GM12878 (cell line): ENCODE data around the gene MYOC. TPM values are rescaled to one million over a fixed set of nuclear protein-coding genes. Genes with fewer than 3 reads are reported as not detected.

ENCODE experiments used
- HDAC6 ChIP-seq: fragments of 200-600 bp; sonication (generic); IDR thresholded peaks from one replicate; pipeline ENCODE4 v1.8.0; 2017; ENCODE audit warnings: antibody characterized with exemption; ENCODE audit not compliant: unreplicated experiment
- RFX5 ChIP-seq: IDR thresholded peaks from 2 replicates; pipeline ENCODE4 v1.6.1; 2011; ENCODE audit warnings: low read depth, low read length, improper control_type of control experiment
- SPI1 ChIP-seq: IDR thresholded peaks from 2 replicates; pipeline ENCODE4 v1.6.1; 2011; ENCODE audit warnings: low read depth, mild to moderate bottlenecking, low read length, moderate library complexity, borderline replicate concordance; ENCODE audit not compliant: insufficient read depth
- polyA plus RNA-seq, 11 experiments: library from polyadenylated mRNA; depleted of rRNA in 4 of 11; unstranded in 6 of 11; stranded (reverse) in 5 of 11; fragments of >200 nt; fragmentation: Nextera tagmentation in 4 of 11; fragmentation: Illumina TruSeq in 1 of 11; extraction: Ambion mirVana in 4 of 11; extraction: Trizol in 1 of 11; gene quantifications; 1 replicate in 1 of 11; 2 replicates in 10 of 11; pipeline versions ENCODE4 v1.2.1 to v1.2.3, GENCODE V29; 2011 to 2016; ENCODE audit warnings: inconsistent platforms in 2 of 11, missing spikeins in 2 of 11, low read depth in 1 of 11
- total RNA-seq, 4 experiments: library from RNA; depleted of rRNA in 3 of 4; stranded (reverse); fragments of >200 nt in 3 of 4; fragmentation: Illumina TruSeq in 1 of 4; extraction: Trizol in 1 of 4; gene quantifications; 2 replicates each; pipeline versions ENCODE4 v1.2.1 to v1.2.3, GENCODE V29; 2013 to 2021
- TF ChIP-seq, protein P1 (sequence below), 3 experiments: IDR thresholded peaks in 2 of 3; conservative IDR thresholded peaks in 1 of 3; 2 replicates each; pipeline ENCODE4 v1.5.1; 2011; ENCODE audit warnings: low read depth in 3 of 3, low read length in 3 of 3, mild to moderate bottlenecking in 3 of 3, control low read depth in 2 of 3, moderate library complexity in 2 of 3, inconsistent platforms in 1 of 3, mixed read lengths in 1 of 3; ENCODE audit not compliant: control insufficient read depth in 2 of 3, insufficient read depth in 1 of 3; ENCODE audit errors: extremely low read depth in 1 of 3
- TF ChIP-seq, protein P2 (sequence below): fragments of 450-650 bp; IDR thresholded peaks from 2 replicates; pipeline ENCODE4 v1.6.1; 2018; ENCODE audit warnings: borderline replicate concordance, mild to moderate bottlenecking; ENCODE audit not compliant: partially characterized antibody

MYOC gene
- total and polyA plus RNA-seq, 10 of the 15 experiments (the other 5 are each of a cell fraction or from before 2014, with no cell fraction given) = not detected

DNA sequence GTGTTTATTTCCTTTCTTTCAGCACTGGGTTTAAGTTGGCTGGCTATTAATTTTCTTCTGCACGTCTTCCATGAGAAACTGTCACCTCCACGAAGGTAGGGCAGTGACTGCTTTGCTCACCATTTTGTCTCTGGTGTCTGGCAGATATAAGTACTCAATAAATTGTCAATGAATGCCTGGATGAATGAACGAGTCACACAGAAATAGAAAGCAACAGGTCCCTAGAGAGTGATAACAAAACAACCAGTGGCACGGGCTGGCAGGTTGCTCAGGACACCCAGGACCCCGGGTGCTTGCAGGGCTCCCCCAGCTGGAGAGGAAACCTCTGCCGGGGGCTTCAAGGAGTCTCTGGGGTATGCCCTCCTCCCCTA, 3.2 kb upstream of the MYOC start (continued):
- TF ChIP-seq, protein P1, sequence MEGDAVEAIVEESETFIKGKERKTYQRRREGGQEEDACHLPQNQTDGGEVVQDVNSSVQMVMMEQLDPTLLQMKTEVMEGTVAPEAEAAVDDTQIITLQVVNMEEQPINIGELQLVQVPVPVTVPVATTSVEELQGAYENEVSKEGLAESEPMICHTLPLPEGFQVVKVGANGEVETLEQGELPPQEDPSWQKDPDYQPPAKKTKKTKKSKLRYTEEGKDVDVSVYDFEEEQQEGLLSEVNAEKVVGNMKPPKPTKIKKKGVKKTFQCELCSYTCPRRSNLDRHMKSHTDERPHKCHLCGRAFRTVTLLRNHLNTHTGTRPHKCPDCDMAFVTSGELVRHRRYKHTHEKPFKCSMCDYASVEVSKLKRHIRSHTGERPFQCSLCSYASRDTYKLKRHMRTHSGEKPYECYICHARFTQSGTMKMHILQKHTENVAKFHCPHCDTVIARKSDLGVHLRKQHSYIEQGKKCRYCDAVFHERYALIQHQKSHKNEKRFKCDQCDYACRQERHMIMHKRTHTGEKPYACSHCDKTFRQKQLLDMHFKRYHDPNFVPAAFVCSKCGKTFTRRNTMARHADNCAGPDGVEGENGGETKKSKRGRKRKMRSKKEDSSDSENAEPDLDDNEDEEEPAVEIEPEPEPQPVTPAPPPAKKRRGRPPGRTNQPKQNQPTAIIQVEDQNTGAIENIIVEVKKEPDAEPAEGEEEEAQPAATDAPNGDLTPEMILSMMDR (IDR thresholded peaks at IDR 0.05 in 2 of 3, conservative IDR thresholded peaks at IDR 0.05 in 1 of 3; ENCODE audit: control insufficient read depth in 2 of 3, extremely low read depth in 1 of 3, insufficient read depth in 1 of 3, low read depth in 3 of 3, low read length in 3 of 3) = no peak
- TF ChIP-seq, protein P2, sequence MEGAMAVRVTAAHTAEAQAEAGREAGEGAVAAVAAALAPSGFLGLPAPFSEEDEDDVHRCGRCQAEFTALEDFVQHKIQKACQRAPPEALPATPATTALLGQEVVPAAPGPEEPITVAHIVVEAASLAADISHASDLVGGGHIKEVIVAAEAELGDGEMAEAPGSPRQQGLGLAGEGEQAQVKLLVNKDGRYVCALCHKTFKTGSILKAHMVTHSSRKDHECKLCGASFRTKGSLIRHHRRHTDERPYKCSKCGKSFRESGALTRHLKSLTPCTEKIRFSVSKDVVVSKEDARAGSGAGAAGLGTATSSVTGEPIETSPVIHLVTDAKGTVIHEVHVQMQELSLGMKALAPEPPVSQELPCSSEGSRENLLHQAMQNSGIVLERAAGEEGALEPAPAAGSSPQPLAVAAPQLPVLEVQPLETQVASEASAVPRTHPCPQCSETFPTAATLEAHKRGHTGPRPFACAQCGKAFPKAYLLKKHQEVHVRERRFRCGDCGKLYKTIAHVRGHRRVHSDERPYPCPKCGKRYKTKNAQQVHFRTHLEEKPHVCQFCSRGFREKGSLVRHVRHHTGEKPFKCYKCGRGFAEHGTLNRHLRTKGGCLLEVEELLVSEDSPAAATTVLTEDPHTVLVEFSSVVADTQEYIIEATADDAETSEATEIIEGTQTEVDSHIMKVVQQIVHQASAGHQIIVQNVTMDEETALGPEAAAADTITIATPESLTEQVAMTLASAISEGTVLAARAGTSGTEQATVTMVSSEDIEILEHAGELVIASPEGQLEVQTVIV = no peak
- TF ChIP-seq RFX5 (no peak), HDAC6 (no peak), SPI1 (no peak)
